K562 (cell line): ENCODE data around the gene EFNA5. TPM values are rescaled to one million over a fixed set of nuclear protein-coding genes. Genes with fewer than 3 reads are reported as not detected.

ENCODE experiments used
- ATAC-seq: fragments of 200-7000 bp; cut with Tn5 transposase; 3 replicates; pipeline ENCODE4 v1.9.1; 2020; ENCODE audit warnings: moderate library complexity
- BruUV-seq: library from RNA; stranded (reverse); fragments of 400-500 nt; replicated peaks from 2 replicates; lab custom pipeline; 2021; lab: Mats Ljungman, UMichigan
- CTCF ChIA-PET: fragments of 300-600 bp; formaldehyde crosslinking; extraction: SDS; loops from one replicate; lab custom pipeline; 2021; ENCODE audit warnings: low intra/inter-chr PET ratio; lab: Yijun Ruan, JAX
- POLR2A ChIA-PET: fragments of 300-600, 350-650 bp; sonication (Branson Sonifier 250); formaldehyde crosslinking; extraction: SDS; loops from one replicate; lab custom pipeline; 2021; ENCODE audit warnings: antibody characterized with exemption, inconsistent platforms; lab: Yijun Ruan, JAX
- DNase-seq, 4 experiments: peaks; one replicate each; pipeline versions ENCODE4 v3.0.0 to v3.0.0-alpha.2; 2011 to 2018; ENCODE audit warnings: low spot score in 3 of 4, mixed read lengths in 3 of 4; ENCODE audit errors: extremely low read depth in 1 of 4
- FAIRE-seq: peaks from 2 replicates; lab custom pipeline; 2011; peaks lifted over from hg19 to GRCh38; lab: Jason Lieb, UNC
- H2AFZ ChIP-seq: 2 replicates; pipeline ENCODE4 v1.6.0; 2011; ENCODE audit warnings: low read depth, low read length, control low read depth, inconsistent platforms
- H3K27ac ChIP-seq: fragments of 200-600 bp; 3 replicates; pipeline ENCODE4 v1.8.0; 2011; ENCODE audit warnings: low read depth, mild to moderate bottlenecking, control low read depth, inconsistent platforms, low read length, moderate library complexity, mixed read lengths; ENCODE audit errors: extremely low read depth
- H3K27me3 ChIP-seq, 2 experiments: fragments of 300-600 bp in 1 of 2; 2 replicates in 1 of 2; 3 replicates in 1 of 2; pipeline versions ENCODE4 v1.6.0 to v1.8.0; 2011; ENCODE audit warnings: inconsistent platforms in 2 of 2, low read length in 2 of 2, mild to moderate bottlenecking in 1 of 2, mixed read lengths in 1 of 2, moderate library complexity in 1 of 2; ENCODE audit not compliant: control insufficient read depth in 2 of 2, insufficient read depth in 2 of 2
- H3K36me3 ChIP-seq: fragments of 300-600 bp; 3 replicates; pipeline ENCODE4 v1.8.0; 2011; ENCODE audit warnings: mild to moderate bottlenecking, low read length, inconsistent platforms; ENCODE audit not compliant: control insufficient read depth, insufficient read depth
- H3K4me1 ChIP-seq, 2 experiments: fragments of 200-600 bp in 1 of 2; replicated peaks in 1 of 2; 2 replicates in 1 of 2; 3 replicates in 1 of 2; pipeline versions ENCODE4 v1.5.1 to v1.8.0; 2011; ENCODE audit warnings: inconsistent platforms in 2 of 2, low read length in 2 of 2, mild to moderate bottlenecking in 1 of 2, mixed read lengths in 1 of 2, moderate library complexity in 1 of 2; ENCODE audit not compliant: control insufficient read depth in 2 of 2, insufficient read depth in 2 of 2
- H3K4me2 ChIP-seq: 2 replicates; pipeline ENCODE4 v1.6.1; 2011; ENCODE audit warnings: low read length, control low read depth, inconsistent platforms, mixed read lengths; ENCODE audit not compliant: insufficient read depth
- H3K4me3 ChIP-seq: fragments of 200-600 bp; sonication (generic), shearing (Covaris generic); 2 replicates; pipeline ENCODE4 v1.5.1; 2016; ENCODE audit warnings: control low read depth, inconsistent platforms
- H3K79me2 ChIP-seq: fragments of 200-600 bp; 3 replicates; pipeline ENCODE4 v1.8.0; 2011; ENCODE audit warnings: low read length, inconsistent platforms; ENCODE audit not compliant: control insufficient read depth, insufficient read depth
- H3K9ac ChIP-seq, 2 experiments: 2 replicates each; pipeline versions ENCODE4 v1.6.0 to v1.6.1; 2011; ENCODE audit warnings: low read depth in 2 of 2, low read length in 2 of 2, control low read depth in 1 of 2, inconsistent platforms in 1 of 2, mild to moderate bottlenecking in 1 of 2, mixed read lengths in 1 of 2; ENCODE audit not compliant: insufficient read depth in 1 of 2
- H3K9me1 ChIP-seq: one replicate; pipeline ENCODE4 v1.6.0; 2011; ENCODE audit warnings: inconsistent platforms, mild to moderate bottlenecking, low read length, moderate library complexity; ENCODE audit not compliant: control insufficient read depth, insufficient read depth
- H3K9me3 ChIP-seq: replicated peaks from 2 replicates; pipeline ENCODE4 v1.5.1; 2011; ENCODE audit warnings: low read depth, low read length, inconsistent platforms; ENCODE audit not compliant: control insufficient read depth, insufficient read depth
- H4K20me1 ChIP-seq: replicated peaks from 2 replicates; pipeline ENCODE4 v1.6.1; 2011; ENCODE audit warnings: low read length, inconsistent platforms, mixed read lengths; ENCODE audit not compliant: control insufficient read depth, insufficient read depth
- CHCHD3 ChIP-seq: fragments of 250-450 bp; sonication (Bioruptor Pico); IDR thresholded peaks from 2 replicates; pipeline ENCODE4 v2.1.2; 2022; ENCODE audit warnings: mild to moderate bottlenecking
- CREM ChIP-seq: IDR thresholded peaks from 2 replicates; pipeline ENCODE4 v1.6.1; 2014; ENCODE audit warnings: antibody characterized with exemption, low read depth
- DACH1 ChIP-seq: fragments of 450-650 bp; IDR thresholded peaks from 2 replicates; pipeline ENCODE4 v1.6.1; 2018; ENCODE audit not compliant: partially characterized antibody
- ERF ChIP-seq: fragments of 450-650 bp; formaldehyde crosslinking; IDR thresholded peaks from 2 replicates; pipeline ENCODE4 v1.4.0; 2020; ENCODE audit warnings: mild to moderate bottlenecking, mixed read lengths
- MEIS2 ChIP-seq: fragments of 450-650 bp; IDR thresholded peaks from 2 replicates; pipeline ENCODE4 v1.6.1; 2014; ENCODE audit warnings: mild to moderate bottlenecking; ENCODE audit not compliant: partially characterized antibody
- NFATC3 ChIP-seq: fragments of 450-650 bp; IDR thresholded peaks from 2 replicates; pipeline ENCODE4 v1.6.1; 2017; ENCODE audit warnings: mild to moderate bottlenecking
- PPARD ChIP-seq: fragments of 250-450 bp; sonication (Bioruptor Pico); IDR thresholded peaks from 2 replicates; pipeline ENCODE4 v1.8.0; 2022; ENCODE audit warnings: inconsistent platforms, mild to moderate bottlenecking, moderate library complexity
- RBM22 ChIP-seq: fragments of 200-400 bp; formaldehyde crosslinking; IDR thresholded peaks from 2 replicates; pipeline ENCODE4 v1.6.1; 2018; ENCODE audit warnings: low read length, low read depth; ENCODE audit not compliant: poor library complexity, severe bottlenecking
- SMARCC2 ChIP-seq: fragments of 450-650 bp; IDR thresholded peaks from 2 replicates; pipeline ENCODE4 v1.6.1; 2017; ENCODE audit warnings: antibody characterized with exemption, moderate library complexity, mild to moderate bottlenecking, low read depth
- U2AF2 ChIP-seq: fragments of 200-400 bp; formaldehyde crosslinking; optimal IDR thresholded peaks from 2 replicates; pipeline ENCODE3; 2017; ENCODE audit warnings: low read depth, mild to moderate bottlenecking, low read length
- ZNF175 ChIP-seq: fragments of 200-800 bp; sonication (Bioruptor generic); IDR thresholded peaks from 2 replicates; pipeline ENCODE4 v1.6.1; 2016; ENCODE audit warnings: low read depth, mild to moderate bottlenecking, missing genetic modification characterization, missing compliant biosample characterization
- ZNF253 ChIP-seq: fragments of 250-450 bp; sonication (Bioruptor Pico); conservative IDR thresholded peaks from 2 replicates; pipeline ENCODE4 v1.6.1; 2021; ENCODE audit warnings: mild to moderate bottlenecking
- ZNF408 ChIP-seq: fragments of 250-450 bp; sonication (Bioruptor Pico); IDR thresholded peaks from 2 replicates; pipeline ENCODE4 v1.4.0; 2020; ENCODE audit warnings: low read depth, mild to moderate bottlenecking, moderate library complexity
- ZNF766 ChIP-seq: fragments of 200-800 bp; sonication (Bioruptor generic); conservative IDR thresholded peaks from 2 replicates; pipeline ENCODE4 v1.6.1; 2016; ENCODE audit warnings: missing genetic modification characterization, missing compliant biosample characterization
- WGBS: fragments of 100-300 bp; shearing (Covaris generic); methylation state at CpG from one replicate; pipeline ENCODE4 v1.1.6; 2016; ENCODE audit warnings: low coverage, mixed read lengths; ENCODE audit not compliant: insufficient coverage; ENCODE audit errors: missing lambda C conversion rate; 5-methylcytosine and 5-hydroxymethylcytosine counted together
- in situ Hi-C: fragments of 300-500 bp; cut with MboI; formaldehyde crosslinking; loops from 4 replicates; pipeline ENCODE4 v1.15.0; 2018; ENCODE audit warnings: inconsistent platforms, mixed read lengths
- intact Hi-C: fragments of 100-400 bp; cut with micrococcal nuclease; formaldehyde crosslinking; loops from 2 replicates; pipeline ENCODE4 v1.14.2; 2022
- polyA plus RNA-seq, 8 experiments: library from polyadenylated mRNA; depleted of rRNA in 4 of 8; stranded (reverse) in 5 of 8; unstranded in 3 of 8; fragments of >200 nt; fragmentation: Nextera tagmentation in 2 of 8; fragmentation: Illumina TruSeq in 1 of 8; extraction: Ambion mirVana in 2 of 8; extraction: Trizol in 1 of 8; gene quantifications; 2 replicates each; pipeline versions ENCODE4 v1.2.1 to v1.2.3, GENCODE V29; 2011 to 2014; ENCODE audit warnings: inconsistent platforms in 1 of 8, missing spikeins in 1 of 8
- total RNA-seq, 7 experiments: library from RNA; depleted of rRNA in 6 of 7; stranded (reverse); fragments of >200 nt in 6 of 7; fragmentation: Illumina TruSeq in 2 of 7; extraction: Trizol in 2 of 7; gene quantifications; 2 replicates each; pipeline versions ENCODE4 v1.2.1 to v1.2.3, GENCODE V29; 2011 to 2021; ENCODE audit warnings: low replicate concordance in 1 of 7
- TF ChIP-seq, protein P1 (sequence below): fragments of 450-650 bp; IDR thresholded peaks from 2 replicates; pipeline ENCODE4 v1.6.1; 2016; ENCODE audit warnings: missing biosample characterization, missing genetic modification characterization

Gene EFNA5
- total and polyA plus RNA-seq, 9 of the 15 experiments (the other 6 are each of a cell fraction or from before 2014, with no cell fraction given), result 0.20 TPM; not detected in 8

DNA sequence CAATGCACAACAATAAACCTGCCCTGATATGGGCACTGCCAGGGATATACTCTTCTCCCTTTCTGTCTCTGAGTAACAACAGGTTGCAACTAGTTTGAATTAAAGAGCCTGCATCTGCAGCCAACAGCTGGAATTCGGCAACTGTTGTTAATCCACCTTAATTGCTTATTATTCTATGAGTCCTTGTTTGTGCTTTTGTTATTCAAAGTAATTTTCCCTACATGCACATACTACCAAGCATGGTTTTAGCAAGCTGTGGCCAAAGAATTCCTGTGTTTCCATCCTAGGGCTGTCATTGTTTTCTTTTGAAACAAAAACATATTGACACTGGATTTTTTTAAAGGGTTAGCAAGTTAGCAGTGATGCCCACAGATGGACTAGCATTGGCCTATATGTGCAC lies 171.5 kb downstream of the EFNA5 start:
- no peaks in the 10 kb centered on the region for H4K20me1 ChIP-seq
- H3K9me3 ChIP-seq, result no peaks in the 10 kb centered on the region
- WGBS, result 8% methylated on average over 1 of the region's 1 CpG
- no peak overlapping the region for H2AFZ ChIP-seq
- in situ Hi-C loops, result no loop called here
- ChIA-PET POLR2A (no interaction called here), CTCF (no interaction called here)
- TF ChIP-seq DACH1, result no peak
- no peaks in the 10 kb centered on the region for H3K4me1 ChIP-seq
- H3K4me2 ChIP-seq, result no peak overlapping the region
- ATAC-seq (no peak), DNase-seq (no peak), FAIRE-seq (no peak)
- intact Hi-C loops, result no loop called here
- no peak overlapping the region for H3K27ac ChIP-seq
- no peaks in the 10 kb centered on the region for H3K9me1 ChIP-seq
- H3K27me3 ChIP-seq, result no peaks in the 10 kb centered on the region
- no TSS peak for BruUV-seq
- no peaks in the 10 kb centered on the region for H3K79me2 ChIP-seq
- no peak overlapping the region for H3K4me3 ChIP-seq
- H3K9ac ChIP-seq, result no peak overlapping the region
- no peaks in the 10 kb centered on the region for H3K36me3 ChIP-seq

DNA sequence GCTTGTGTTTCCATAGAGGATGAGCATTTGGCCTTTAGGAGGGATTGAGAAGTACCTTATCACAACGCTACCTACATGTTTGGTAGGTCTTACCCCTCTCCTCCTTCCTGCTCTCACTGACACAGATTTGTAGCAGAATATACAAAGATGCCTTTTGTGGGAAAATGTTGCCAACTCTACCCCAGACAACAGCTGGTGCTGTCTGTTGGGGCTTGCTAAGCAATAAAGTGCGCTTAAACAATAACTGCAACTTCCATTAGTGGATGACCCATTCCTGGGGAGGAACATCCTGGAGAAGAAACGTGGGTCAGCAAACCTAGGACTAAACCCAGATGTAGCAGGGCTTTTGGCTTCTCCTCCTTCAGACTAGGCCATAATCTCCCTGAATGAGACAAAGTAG lies 174.3 kb downstream of the EFNA5 start:
- H3K4me3 ChIP-seq, result no peak overlapping the region
- H3K4me1 ChIP-seq, result no peaks in the 10 kb centered on the region
- in situ Hi-C loops, result no loop called here
- no peaks in the 10 kb centered on the region for H3K9me1 ChIP-seq
- FAIRE-seq, result no peak
- CTCF ChIA-PET, result no interaction called here
- no peaks in the 10 kb centered on the region for H3K36me3 ChIP-seq
- no peaks in the 10 kb centered on the region for H3K79me2 ChIP-seq
- H4K20me1 ChIP-seq, result no peaks in the 10 kb centered on the region
- no TSS peak for BruUV-seq
- H3K9me3 ChIP-seq, result no peaks in the 10 kb centered on the region
- H2AFZ ChIP-seq, result no peak overlapping the region
- H3K9ac ChIP-seq, result no peak overlapping the region
- intact Hi-C loops, result no loop called here
- DNase-seq, result no peak
- POLR2A ChIA-PET, result interaction anchor here (0.6 kb wide), 1 partner anchor 24 kb away, joined by 3 read pairs; no protein-coding TSS in a partner anchor
- WGBS, result 3% methylated on average over 3 of the region's 3 CpGs
- no peak overlapping the region for H3K4me2 ChIP-seq
- ATAC-seq, result no peak
- no peak overlapping the region for H3K27ac ChIP-seq
- H3K27me3 ChIP-seq, result no peaks in the 10 kb centered on the region
- TF ChIP-seq U2AF2 (no peak), SMARCC2 (no peak), ZNF766 (CRISPR knock-in tag) (no peak), ZNF175 (CRISPR knock-in tag) (no peak), ZNF253 (CRISPR knock-in tag) (no peak), NFATC3 (no peak), MEIS2 (no peak), CREM (no peak), RBM22 (no peak), PPARD (CRISPR knock-in tag) (no peak), CHCHD3 (no peak), ERF (CRISPR knock-in tag) (no peak), ZNF408 (CRISPR knock-in tag) (no peak)
- TF ChIP-seq, protein P1, sequence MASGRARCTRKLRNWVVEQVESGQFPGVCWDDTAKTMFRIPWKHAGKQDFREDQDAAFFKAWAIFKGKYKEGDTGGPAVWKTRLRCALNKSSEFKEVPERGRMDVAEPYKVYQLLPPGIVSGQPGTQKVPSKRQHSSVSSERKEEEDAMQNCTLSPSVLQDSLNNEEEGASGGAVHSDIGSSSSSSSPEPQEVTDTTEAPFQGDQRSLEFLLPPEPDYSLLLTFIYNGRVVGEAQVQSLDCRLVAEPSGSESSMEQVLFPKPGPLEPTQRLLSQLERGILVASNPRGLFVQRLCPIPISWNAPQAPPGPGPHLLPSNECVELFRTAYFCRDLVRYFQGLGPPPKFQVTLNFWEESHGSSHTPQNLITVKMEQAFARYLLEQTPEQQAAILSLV (tag), result no peak
